ENCODE measurements around the gene KRTAP6-3. TPM values are rescaled to one million over a fixed set of nuclear protein-coding genes. Genes with fewer than 3 reads are reported as not detected.

KRTAP6-3 gene
- total RNA-seq, 4 donors from 2014 or later, result not detected

GRCh38 chr21:30563072-30563471 lies 29.2 kb upstream of the KRTAP6-3 start:
- no peaks in the 10 kb centered on the region for H3K27me3 ChIP-seq
- DNase-seq, result no peak
- H3K4me1 ChIP-seq, result no peaks in the 10 kb centered on the region
- H3K27ac ChIP-seq, result no peak overlapping the region
- H3K4me3 ChIP-seq, result no peak overlapping the region
- no peaks in the 10 kb centered on the region for H3K9me3 ChIP-seq
- intact Hi-C loops (cut with DNase I; ENCODE audit: low total_unique reads), result no loop called here
- H3K36me3 ChIP-seq, result no peaks in the 10 kb centered on the region
- no peak for TF ChIP-seq CTCF (IDR thresholded peaks at IDR 0.05)
- no peak for TF ChIP-seq POLR2A (IDR thresholded peaks at IDR 0.05)

GRCh38 chr21:30563630-30564029 lies 28.6 kb upstream of the KRTAP6-3 start:
- intact Hi-C loops (cut with DNase I; ENCODE audit: low total_unique reads), result no loop called here
- H3K27ac ChIP-seq, result no peak overlapping the region
- TF ChIP-seq CTCF (IDR thresholded peaks at IDR 0.05), result no peak
- no peak for TF ChIP-seq POLR2A (IDR thresholded peaks at IDR 0.05)
- DNase-seq, result no peak
- no peaks in the 10 kb centered on the region for H3K27me3 ChIP-seq
- no peaks in the 10 kb centered on the region for H3K4me1 ChIP-seq
- no peaks in the 10 kb centered on the region for H3K9me3 ChIP-seq
- no peaks in the 10 kb centered on the region for H3K36me3 ChIP-seq
- no peak overlapping the region for H3K4me3 ChIP-seq

DNA sequence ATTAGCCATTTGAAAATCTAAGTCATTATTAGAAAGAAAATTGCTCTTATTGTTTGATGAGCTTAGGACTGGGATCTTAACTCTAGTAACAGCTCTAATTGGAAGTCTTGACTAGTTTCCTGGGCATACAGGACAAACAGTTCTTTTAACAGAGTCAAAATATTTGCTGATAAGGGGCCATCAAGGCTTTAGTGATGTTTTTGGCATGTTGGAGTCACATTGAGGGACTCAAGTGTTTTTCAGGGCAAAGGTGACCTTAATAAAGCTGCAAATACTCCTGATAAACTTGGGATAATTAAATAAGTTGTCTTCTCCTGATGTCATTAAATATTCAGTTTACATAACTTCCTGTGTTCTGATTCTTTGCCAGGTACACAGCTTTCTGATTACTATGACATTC lies 24.6 kb upstream of the KRTAP6-3 start:
- Histone ChIP-seq H3K4me1 (no peaks in the 10 kb centered on the region), H3K27ac (no peak overlapping the region), H3K9me3 (no peaks in the 10 kb centered on the region), H3K36me3 (no peaks in the 10 kb centered on the region), H3K27me3 (no peaks in the 10 kb centered on the region), H3K4me3 (no peak overlapping the region)
- intact Hi-C loops (cut with DNase I; ENCODE audit: low total_unique reads), result no loop called here
- DNase-seq, result no peak
- no peak for TF ChIP-seq CTCF (IDR thresholded peaks at IDR 0.05)
- no peak for TF ChIP-seq POLR2A (IDR thresholded peaks at IDR 0.05)

- Histone ChIP-seq H3K27ac (no peak overlapping the region), H3K4me3 (no peak overlapping the region), H3K27me3 (no peaks in the 10 kb centered on the region), H3K9me3 (no peaks in the 10 kb centered on the region), H3K4me1 (no peaks in the 10 kb centered on the region), H3K36me3 (no peaks in the 10 kb centered on the region)
- intact Hi-C loops (cut with DNase I; ENCODE audit: low total_unique reads), result no loop called here
- no peak for DNase-seq
- TF ChIP-seq POLR2A (IDR thresholded peaks at IDR 0.05), result no peak
- no peak for TF ChIP-seq CTCF (IDR thresholded peaks at IDR 0.05)
These were observed 14.5 kb upstream of the KRTAP6-3 start for GRCh38 chr21:30577766-30578165.

DNA sequence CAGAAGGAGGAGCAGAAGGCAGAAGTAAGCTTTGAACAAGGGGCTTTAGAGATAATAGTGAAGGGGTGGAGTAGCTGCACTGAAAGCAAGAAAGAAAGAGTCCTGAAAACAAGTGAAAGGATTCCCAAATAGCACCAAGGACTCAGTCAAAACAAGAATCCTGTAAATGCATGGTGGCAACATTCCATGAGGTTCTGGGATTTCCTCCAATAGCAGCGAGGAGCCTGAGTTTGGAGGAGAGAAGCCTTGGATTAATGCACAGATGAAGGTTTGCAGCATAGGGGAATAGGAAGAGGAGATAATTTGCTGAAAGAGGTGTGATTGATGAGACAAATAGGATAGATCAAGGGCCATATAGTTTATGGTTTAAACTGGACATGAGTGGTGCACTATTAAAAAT lies 12.9 kb upstream of the KRTAP6-3 start:
- H3K9me3 ChIP-seq, result no peaks in the 10 kb centered on the region
- H3K27me3 ChIP-seq, result no peaks in the 10 kb centered on the region
- H3K27ac ChIP-seq, result no peak overlapping the region
- intact Hi-C loops (cut with DNase I; ENCODE audit: low total_unique reads), result no loop called here
- no peaks in the 10 kb centered on the region for H3K4me1 ChIP-seq
- TF ChIP-seq POLR2A (IDR thresholded peaks at IDR 0.05), result no peak
- TF ChIP-seq CTCF (IDR thresholded peaks at IDR 0.05), result no peak
- H3K36me3 ChIP-seq, result no peaks in the 10 kb centered on the region
- no peak for DNase-seq
- no peak overlapping the region for H3K4me3 ChIP-seq

All from uterus (tissue), 4 donors.